ENCODE data around the gene FARSA. TPM values are rescaled to one million over a fixed set of nuclear protein-coding genes. Genes with fewer than 3 reads are reported as not detected.
A peak's percentile ranks its signal among the peaks of the same experiment; 100 is the strongest.

The FARSA gene
- total RNA-seq, 2 donors from 2014 or later, result 130 to 196 TPM

DNA sequence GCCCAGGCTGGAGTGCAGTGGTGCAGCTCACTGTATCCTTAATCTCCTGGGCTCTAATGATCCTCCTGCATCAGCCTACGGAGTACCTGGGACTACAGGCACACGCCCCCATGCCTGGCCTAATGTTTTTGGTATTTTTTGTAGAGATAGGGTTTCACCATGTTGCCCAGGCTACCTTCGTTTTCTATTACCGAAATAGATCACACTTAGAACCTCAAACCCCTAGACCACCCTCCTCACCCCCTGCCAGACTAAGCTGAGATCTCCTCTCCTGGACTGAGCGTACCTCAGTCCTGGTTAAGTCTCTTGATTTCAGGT is 46.9 kb downstream of the FARSA start:
- H3K4me3 Mint-ChIP-seq, result peak overlapping the region; percentile 51
- no peak overlapping the region for H3K27ac Mint-ChIP-seq
- no peaks in the 10 kb centered on the region for H3K36me3 Mint-ChIP-seq
- DNase-seq (ENCODE audit: low spot score), result no peak
- no peak for ATAC-seq
- peaks cover 21 to 24% of the 10 kb centered on the region in 2 donors for H3K4me1 Mint-ChIP-seq (ENCODE audit: low read depth in 2 of 2)
- H3K27me3 Mint-ChIP-seq, result no peaks in the 10 kb centered on the region
- no peaks in the 10 kb centered on the region for H3K9me3 Mint-ChIP-seq

DNA sequence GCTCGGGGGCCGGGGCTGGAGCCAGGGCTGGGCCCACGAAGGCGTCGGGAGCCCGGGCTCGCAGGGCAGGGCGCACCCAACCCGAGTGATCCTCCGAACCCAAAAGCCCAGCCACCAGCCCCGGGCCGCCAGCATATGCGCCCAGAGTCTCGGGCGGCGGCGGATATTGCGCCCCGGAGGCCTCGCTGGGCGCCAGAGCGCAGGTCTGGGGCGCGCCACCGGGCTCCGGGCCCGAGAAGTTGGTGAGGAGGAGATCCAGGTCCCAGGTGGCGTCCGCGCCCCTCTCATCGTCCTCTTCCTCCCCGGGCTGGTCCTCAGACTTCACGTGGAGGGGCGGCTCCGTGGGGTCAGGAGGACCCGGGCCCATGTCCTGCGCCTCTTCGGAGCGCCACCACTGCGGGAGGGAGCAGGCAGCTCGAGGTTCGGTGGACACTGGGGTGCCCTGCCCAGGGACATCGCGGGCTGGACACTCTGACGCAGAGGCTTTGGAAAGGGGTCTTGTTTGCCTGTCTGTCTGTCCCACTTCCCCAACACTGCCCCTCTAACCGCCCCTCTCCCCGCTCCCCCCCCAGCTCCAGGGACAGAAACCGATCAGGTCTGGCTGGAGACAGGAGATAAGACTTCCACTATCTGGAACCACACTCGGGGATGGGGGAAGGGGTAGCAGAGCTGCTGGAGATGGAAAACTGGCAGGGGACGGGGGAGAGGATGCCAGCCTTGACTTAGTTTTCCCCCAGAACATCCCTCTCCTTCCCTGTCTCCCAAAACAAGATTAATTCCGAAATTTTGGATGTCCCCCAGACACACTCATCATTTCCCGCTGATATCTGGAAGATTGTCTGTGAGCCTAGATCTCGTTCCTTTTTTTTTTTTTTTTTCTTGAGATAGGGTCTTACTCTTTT is 47.5 kb downstream of the FARSA start:
- ATAC-seq, result peak; percentile 2 to 25
- H3K27ac Mint-ChIP-seq, result no peak overlapping the region
- DNase-seq (ENCODE audit: low spot score), result no peak

DNA sequence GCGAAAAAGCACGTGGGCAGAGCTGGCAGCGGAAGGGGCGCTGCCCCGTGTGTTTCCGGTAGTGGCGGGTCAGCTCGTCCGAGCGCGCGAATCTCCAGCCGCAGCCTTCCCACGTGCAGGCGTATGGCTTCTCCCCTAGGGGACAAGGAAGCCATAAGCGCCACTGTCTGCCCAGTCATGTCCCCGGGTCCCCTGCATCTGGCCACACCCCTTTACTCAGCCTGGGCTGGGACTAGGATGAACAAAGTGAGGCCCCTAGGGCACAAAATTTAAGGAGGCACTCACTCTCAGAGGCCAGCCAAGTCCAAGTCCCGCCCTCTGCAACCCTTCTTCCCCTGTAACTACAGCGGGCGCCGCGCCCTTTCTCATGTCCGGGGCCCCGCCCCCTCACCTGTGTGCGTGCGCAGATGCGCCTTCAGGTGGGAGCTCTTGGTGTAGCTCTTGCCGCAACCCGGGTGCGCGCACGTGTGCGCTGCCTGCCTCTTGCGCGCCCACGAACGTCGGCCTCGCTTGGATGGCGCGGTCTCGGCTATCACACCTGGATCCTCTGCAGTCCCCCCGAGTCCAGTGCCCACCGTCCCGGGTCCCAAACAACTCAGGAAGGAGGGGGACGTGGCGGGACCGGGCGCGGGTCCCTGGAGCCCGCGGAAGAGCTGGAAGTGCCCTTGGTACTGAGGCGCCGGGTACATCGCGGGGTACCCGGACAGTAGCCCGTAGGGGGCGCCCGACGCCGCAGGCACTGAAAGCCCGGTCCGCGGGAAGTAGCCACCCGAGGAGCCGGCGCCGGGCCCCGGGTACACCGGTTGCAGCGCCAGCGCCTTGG is 48.4 kb downstream of the FARSA start:
- Mint-ChIP-seq H3K4me3 (peak overlapping the region; percentile 90), H3K9me3 (no peaks in the 10 kb centered on the region), H3K27ac (peak overlapping the region in 1 of 2 donors; percentile 67), H3K4me1 (ENCODE audit: low read depth in 2 of 2) (peaks cover 12 to 13% of the 10 kb centered on the region in 2 donors), H3K36me3 (no peaks in the 10 kb centered on the region), H3K27me3 (no peaks in the 10 kb centered on the region)
- ATAC-seq (peak; percentile 80 to 86), DNase-seq (ENCODE audit: low spot score) (peak; percentile 84)

More for the DNA sequence above, 47.5 kb downstream of the FARSA start:
- Mint-ChIP-seq H3K9me3 (no peaks in the 10 kb centered on the region), H3K27me3 (no peaks in the 10 kb centered on the region), H3K4me1 (ENCODE audit: low read depth in 2 of 2) (peaks cover 18 to 21% of the 10 kb centered on the region in 2 donors), H3K36me3 (no peaks in the 10 kb centered on the region), H3K4me3 (peak overlapping the region; percentile 51)

DNA sequence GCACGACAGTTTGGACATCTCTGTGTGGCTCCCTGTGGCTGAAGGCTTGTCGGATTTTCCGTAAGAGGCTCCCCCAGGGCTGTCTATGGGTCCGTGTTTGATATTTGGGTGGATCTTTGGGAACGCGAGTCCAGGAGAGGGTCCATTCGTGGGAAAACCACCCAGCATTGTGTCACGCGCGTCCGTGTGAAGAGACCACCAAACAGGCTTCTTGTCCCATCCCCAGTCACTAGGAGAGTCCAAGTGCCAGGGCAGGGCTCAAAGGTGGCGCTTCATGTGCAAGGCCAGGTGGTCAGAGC is 48.9 kb downstream of the FARSA start:
- no peaks in the 10 kb centered on the region for H3K9me3 Mint-ChIP-seq
- peak overlapping the region in 1 of 2 donors; percentile 67 for H3K27ac Mint-ChIP-seq
- no peaks in the 10 kb centered on the region for H3K27me3 Mint-ChIP-seq
- ATAC-seq (no peak), DNase-seq (ENCODE audit: low spot score) (no peak)
- H3K4me1 Mint-ChIP-seq (ENCODE audit: low read depth in 2 of 2), result peaks cover 12 to 13% of the 10 kb centered on the region in 2 donors
- H3K36me3 Mint-ChIP-seq, result no peaks in the 10 kb centered on the region
- H3K4me3 Mint-ChIP-seq, result peak overlapping the region; percentile 90

DNA sequence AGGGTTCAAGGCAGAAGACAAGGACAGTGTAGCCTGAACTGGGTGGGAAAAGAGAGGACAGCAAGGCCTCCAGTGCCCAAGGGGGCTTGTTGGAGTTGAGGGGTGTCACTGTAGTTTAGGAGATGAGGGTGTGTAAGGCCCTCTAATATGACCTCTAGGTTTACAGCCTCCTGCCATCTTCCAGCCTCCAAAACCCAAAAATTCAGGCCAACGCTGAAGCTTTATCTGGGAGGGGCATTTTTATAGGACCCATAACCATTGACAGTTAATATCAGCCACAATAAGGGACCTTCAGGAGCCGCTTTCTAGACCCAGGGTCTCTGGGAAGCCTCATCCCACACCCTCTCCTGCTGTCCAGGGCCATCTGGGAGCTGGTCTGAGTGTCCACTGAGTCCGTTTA is 49.3 kb downstream of the FARSA start:
- Mint-ChIP-seq H3K36me3 (no peaks in the 10 kb centered on the region), H3K27me3 (no peaks in the 10 kb centered on the region), H3K9me3 (no peaks in the 10 kb centered on the region), H3K27ac (no peak overlapping the region), H3K4me3 (peak overlapping the region; percentile 27), H3K4me1 (ENCODE audit: low read depth in 2 of 2) (peaks cover 12 to 13% of the 10 kb centered on the region in 2 donors)
- ATAC-seq (no peak), DNase-seq (ENCODE audit: low spot score) (no peak)

DNA sequence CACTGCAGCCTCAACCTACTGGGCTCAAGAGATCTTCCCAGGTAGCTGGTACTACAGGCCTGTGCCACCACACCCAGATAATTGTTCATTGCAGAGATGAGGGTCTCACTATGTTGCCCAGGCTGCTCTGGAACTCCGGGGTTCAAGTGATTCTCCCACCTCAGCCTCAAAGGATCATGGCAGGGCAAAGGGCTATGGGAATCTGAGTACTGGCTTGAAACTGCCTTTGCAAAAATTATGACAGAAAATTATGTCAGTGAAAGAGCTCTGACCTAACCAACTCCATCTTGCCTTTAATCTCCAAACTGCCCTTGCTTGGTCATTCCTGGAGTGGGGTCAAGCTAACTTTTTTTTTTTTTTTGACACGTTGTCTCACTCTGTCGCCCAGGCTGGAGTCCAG is 50.9 kb downstream of the FARSA start:
- Mint-ChIP-seq H3K9me3 (no peaks in the 10 kb centered on the region), H3K36me3 (no peaks in the 10 kb centered on the region), H3K27ac (peak overlapping the region in 1 of 2 donors; percentile 63), H3K27me3 (no peaks in the 10 kb centered on the region), H3K4me1 (ENCODE audit: low read depth in 2 of 2) (peaks cover 12 to 15% of the 10 kb centered on the region in 2 donors), H3K4me3 (peak overlapping the region; percentile 83)
- no peak for ATAC-seq
- no peak for DNase-seq (ENCODE audit: low spot score)

DNA sequence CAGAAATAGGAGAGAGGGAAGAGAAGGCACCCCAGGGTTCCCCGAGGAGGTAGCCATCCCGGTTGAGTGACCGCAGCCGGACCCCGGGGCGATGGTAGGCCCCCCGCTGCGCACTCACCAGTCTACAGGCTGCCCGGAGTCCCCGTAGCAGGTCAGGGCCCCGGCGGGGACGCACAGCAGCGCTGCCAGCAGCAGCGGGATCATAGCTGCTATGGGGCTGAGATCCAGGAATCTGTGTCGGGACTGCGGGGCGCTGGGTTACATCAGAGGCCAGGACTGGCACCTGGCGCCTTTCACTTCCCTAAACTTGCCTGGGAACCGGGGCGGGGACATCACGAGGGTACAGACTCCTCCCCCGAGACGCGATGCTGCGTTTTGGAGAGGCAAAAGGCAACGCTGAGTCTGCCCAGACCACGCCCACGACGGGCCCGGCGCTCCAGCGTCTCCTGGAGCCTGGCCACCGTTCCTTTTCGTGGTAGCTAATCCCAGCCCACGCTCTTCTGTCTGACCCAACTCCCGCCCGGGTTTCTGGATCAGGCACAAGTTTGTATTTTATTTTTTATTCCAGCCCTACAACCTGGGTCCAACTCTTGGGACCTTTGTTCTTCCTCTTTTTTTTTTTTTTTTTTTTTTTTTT is 52.2 kb downstream of the FARSA start, which contains the start of gene DNASE2:
TSS of gene DNASE2 (minus strand) at position 278 of the 637 bp plus-strand sequence. CDS start at position 204, 74 bp downstream.
- ATAC-seq, result peak; percentile 89 to 93
- H3K4me3 Mint-ChIP-seq, result peak within 1 kb of the TSS; percentile 83

DNA sequence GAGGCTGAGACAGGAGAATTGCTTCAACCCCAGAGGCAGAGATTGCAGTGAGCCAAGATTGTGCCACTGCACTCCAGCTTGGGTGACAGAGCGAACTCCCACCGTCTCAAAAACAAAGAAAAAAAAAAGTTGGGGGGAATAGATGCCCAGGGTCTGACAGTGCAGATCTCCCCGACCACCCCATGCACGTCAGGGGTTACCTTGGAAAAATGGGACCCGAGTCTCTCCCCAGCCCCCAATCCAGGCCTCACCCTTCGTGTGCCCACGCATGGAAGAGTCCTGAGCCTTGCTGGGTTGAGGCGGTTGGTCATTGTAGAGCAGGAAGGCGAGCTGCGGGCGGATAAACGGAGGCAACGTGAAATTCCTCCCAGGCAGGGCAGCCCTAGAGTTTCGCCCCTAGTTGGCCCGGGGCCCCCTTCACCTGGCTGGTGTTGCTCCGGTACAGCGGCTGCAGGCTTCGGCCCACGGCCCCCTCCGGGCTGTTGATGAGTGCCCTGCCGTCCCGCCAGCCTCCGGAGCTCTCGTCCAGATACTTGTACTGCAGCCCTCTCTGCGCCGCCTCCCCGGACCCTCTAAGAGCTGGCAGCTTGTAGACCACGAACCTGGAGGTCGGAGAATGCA is 52.9 kb downstream of the FARSA start:
- DNase-seq (ENCODE audit: low spot score) (no peak), ATAC-seq (peak; percentile 3 to 34)
- peaks cover 12 to 15% of the 10 kb centered on the region in 2 donors for H3K4me1 Mint-ChIP-seq (ENCODE audit: low read depth in 2 of 2)
- no peaks in the 10 kb centered on the region for H3K9me3 Mint-ChIP-seq
- no peaks in the 10 kb centered on the region for H3K27me3 Mint-ChIP-seq
- peak overlapping the region; percentile 63 to 78 for H3K27ac Mint-ChIP-seq
- no peaks in the 10 kb centered on the region for H3K36me3 Mint-ChIP-seq
- peak overlapping the region; percentile 83 for H3K4me3 Mint-ChIP-seq

More for the DNA sequence above, 52.2 kb downstream of the FARSA start, which contains the start of gene DNASE2:
- Mint-ChIP-seq H3K27me3 (no peaks in the 10 kb centered on the region), H3K9me3 (no peaks in the 10 kb centered on the region), H3K4me1 (ENCODE audit: low read depth in 2 of 2) (peaks cover 12 to 15% of the 10 kb centered on the region in 2 donors), H3K27ac (peak within 1 kb of the TSS; percentile 63 to 78), H3K36me3 (no peaks in the 10 kb centered on the region)
- peak; percentile 90 for DNase-seq (ENCODE audit: low spot score)

DNA sequence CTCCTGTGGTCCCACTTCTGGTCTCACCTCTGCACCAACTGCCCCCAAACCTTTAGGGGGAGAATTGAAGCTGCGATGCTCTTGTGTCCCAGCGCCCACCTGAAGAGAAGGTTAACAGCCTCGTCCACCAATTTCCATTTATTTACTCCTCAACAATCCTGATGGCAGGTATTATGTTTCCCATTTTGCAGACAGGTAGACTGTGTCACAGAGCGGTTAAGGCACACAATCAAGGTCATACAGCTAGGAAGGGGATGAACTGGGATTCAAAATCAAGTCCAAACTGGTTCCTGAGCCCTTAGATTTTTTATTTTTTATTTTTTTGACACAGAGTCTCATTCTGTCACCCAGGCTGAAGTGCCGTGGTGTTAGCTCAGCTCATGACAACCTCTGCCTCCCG is 58.4 kb downstream of the FARSA start:
- Mint-ChIP-seq H3K36me3 (no peaks in the 10 kb centered on the region), H3K9me3 (no peaks in the 10 kb centered on the region), H3K4me3 (no peak overlapping the region), H3K27me3 (no peaks in the 10 kb centered on the region), H3K27ac (no peak overlapping the region), H3K4me1 (ENCODE audit: low read depth in 2 of 2) (peaks cover 0 to 16% of the 10 kb centered on the region in 2 donors)
- DNase-seq (ENCODE audit: low spot score) (no peak), ATAC-seq (no peak)

DNA sequence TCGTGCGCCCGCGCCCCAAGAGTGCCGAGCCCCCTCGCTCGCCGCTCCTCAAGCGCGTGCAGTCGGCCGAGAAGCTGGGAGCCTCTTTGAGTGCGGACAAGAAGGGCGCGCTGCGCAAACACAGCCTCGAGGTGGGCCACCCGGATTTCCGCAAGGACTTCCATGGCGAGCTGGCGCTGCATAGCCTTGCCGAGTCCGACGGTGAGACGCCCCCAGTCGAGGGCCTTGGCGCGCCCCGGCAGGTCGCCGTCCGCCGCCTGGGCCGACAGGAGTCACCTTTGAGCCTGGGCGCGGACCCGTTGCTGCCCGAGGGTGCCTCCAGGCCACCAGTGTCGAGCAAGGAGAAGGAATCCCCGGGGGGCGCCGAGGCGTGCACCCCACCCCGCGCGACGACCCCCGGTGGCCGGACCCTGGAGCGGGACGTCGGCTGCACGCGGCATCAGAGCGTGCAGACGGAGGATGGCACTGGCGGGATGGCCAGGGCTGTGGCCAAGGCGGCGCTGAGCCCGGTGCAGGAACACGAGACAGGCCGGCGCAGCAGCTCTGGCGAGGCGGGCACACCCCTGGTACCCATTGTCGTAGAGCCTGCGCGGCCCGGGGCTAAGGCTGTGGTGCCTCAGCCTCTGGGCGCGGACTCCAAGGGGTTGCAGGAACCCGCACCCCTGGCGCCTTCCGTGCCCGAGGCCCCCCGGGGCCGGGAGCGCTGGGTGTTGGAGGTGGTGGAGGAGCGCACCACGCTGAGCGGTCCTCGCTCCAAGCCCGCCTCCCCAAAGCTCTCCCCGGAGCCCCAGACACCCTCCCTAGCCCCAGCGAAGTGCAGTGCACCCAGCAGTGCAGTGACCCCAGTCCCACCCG is 59.4 kb downstream of the FARSA start:
- H3K4me3 Mint-ChIP-seq, result no peak overlapping the region

DNA sequence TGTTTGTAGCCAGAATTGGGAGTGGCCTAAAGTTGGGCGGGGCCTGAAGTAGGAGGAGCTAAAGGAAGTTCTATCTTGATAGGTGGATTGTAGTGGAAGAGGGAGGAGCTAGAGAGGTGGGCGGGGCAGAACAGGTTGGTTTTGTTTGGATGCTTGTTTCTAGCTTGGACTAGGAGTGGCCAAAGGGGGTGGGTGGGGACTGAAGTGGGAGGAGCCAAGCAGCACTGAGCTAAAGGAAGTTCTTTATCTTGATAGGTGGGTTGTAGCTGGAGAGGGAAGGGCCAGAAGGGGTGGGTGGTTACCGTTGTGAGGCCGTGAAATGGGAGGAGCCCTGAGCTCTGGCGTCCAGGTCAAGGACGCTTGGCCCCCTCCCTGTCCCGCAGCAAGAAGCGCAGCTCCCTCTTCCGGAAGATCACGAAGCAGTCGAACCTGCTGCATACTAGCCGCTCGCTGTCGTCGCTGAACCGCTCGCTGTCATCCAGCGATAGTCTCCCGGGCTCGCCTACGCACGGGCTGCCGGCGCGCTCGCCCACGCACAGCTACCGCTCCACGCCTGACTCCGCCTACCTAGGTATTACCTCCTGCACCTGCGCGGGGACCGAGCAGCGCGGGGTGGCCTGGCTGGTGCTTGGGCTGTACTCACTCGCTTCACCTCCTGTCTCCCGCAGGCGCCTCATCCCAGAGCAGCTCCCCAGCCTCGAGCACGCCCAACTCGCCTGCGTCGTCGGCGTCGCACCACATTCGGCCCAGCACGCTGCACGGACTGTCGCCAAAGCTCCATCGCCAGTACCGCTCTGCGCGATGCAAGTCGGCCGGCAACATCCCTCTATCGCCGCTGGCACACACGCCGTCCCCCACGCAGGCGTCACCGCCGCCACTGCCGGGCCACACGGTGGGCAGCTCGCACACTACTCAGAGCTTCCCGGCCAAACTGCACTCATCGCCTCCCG is 60.3 kb downstream of the FARSA start:
- H3K9me3 Mint-ChIP-seq, result no peaks in the 10 kb centered on the region
- H3K27me3 Mint-ChIP-seq, result no peaks in the 10 kb centered on the region
- H3K36me3 Mint-ChIP-seq, result no peaks in the 10 kb centered on the region
- H3K4me3 Mint-ChIP-seq, result no peak overlapping the region
- peaks cover 0 to 16% of the 10 kb centered on the region in 2 donors for H3K4me1 Mint-ChIP-seq (ENCODE audit: low read depth in 2 of 2)
- ATAC-seq (peak; percentile 59 to 91), DNase-seq (ENCODE audit: low spot score) (peak; percentile 67)
- H3K27ac Mint-ChIP-seq, result no peak overlapping the region

More for the DNA sequence above, 59.4 kb downstream of the FARSA start:
- Mint-ChIP-seq H3K9me3 (no peaks in the 10 kb centered on the region), H3K27ac (no peak overlapping the region), H3K36me3 (no peaks in the 10 kb centered on the region), H3K4me1 (ENCODE audit: low read depth in 2 of 2) (peaks cover 0 to 16% of the 10 kb centered on the region in 2 donors), H3K27me3 (no peaks in the 10 kb centered on the region)
- DNase-seq (ENCODE audit: low spot score) (peak; percentile 56), ATAC-seq (no peak)
